Fibroblast of skin of scalp (primary cell): Measurements from ENCODE around the gene DNAJC13.
"Not testable (repeated sequence)": the region's sequence is repeated elsewhere in the genome, so short reads cannot be mapped to it uniquely, and the experiment has no call there.

Experiments
- DNase-seq: peaks from one replicate; pipeline ENCODE4 v3.0.0-alpha.2; 2013

The DNAJC13 gene

DNA sequence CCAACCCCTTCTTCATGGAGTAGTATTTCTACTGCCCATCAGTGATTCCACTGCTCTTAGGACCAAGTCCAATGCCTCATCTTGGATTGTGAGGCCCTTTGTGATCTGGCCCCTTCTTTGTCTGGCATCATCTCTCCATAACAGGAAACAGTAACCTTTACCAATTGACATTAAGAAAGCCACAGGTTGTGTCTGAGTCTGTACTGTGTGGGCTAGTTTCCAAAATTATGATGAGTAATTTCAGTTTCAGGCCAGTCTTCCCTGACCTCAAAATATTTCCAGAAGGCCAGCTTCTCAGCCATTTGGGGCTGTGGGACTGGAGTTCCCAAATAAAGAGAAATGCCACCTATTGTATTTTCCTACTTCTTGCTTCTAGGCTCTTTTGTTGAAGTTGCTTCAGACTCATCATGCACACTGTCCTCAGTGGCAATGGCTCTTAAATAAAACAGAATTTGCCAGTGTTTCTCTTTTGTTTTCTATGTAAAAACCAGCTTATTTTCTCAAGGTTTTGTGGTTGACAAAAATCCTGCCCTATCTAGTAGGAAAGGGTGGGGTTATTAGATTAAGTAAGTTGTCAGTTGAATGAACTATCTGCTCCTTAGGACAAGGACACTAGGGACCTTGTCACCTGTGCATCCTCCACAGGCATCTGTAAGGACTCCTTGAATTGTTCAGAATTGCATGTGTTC lies 132.7 kb downstream of the DNAJC13 start:
- peak; percentile 60 for DNase-seq

DNA sequence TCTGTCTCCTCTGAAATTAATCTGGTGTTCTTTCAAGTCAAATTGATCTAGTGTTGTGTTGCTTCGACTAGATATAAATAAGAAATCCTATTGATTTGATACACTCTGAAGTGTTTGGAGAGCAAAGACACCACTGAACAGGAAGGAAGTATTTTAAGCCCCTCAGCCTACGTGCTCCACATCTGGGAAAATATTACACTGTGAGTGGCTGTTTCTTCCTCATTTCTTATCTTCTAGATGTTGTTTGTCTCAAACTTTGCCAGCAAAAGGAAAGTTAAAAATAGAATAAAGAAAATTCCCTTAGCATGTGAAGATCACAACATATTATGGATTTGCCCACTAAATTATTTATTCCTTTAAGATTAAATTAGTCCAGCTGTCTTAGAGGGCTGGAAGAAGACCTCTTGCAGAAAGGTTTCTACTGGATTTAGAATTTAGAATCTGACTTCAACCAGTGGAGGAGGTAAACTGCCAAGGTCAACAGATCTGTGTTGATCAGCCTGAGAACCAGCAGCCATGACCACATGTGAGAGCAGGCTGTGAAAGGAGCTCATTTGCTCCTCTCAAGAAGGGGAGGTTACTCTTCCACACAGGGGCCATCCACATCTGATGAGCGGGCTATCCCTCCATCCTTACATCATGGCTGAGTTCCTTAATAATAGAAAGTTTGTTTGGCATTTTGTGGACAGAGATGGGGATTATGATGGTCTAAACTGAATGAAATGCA lies 133.4 kb downstream of the DNAJC13 start:
- DNase-seq, result no peak

GRCh38 chr3:132553826-132554225 lies 136.5 kb downstream of the DNAJC13 start:
- DNase-seq, result no peak

DNA sequence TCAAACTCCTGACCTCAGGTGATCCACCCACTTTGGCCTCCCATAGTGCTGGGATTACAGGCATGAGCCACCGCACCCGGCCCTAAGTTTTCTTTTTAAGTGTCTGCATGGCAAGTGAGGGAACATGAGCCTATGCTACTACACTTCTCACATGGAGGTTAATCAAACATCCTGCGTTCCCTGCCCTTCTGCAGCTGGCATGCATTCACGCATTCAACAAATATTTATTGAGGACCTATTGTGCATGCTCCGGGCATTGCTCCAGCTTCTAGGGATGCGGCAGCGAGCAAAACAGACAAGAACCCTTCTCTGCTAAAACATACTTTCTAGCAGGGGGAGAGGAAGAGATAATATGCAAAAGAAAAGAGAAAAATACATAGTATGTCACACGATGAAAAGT lies 137.1 kb downstream of the DNAJC13 start:
- peak; percentile 60 for DNase-seq

DNA sequence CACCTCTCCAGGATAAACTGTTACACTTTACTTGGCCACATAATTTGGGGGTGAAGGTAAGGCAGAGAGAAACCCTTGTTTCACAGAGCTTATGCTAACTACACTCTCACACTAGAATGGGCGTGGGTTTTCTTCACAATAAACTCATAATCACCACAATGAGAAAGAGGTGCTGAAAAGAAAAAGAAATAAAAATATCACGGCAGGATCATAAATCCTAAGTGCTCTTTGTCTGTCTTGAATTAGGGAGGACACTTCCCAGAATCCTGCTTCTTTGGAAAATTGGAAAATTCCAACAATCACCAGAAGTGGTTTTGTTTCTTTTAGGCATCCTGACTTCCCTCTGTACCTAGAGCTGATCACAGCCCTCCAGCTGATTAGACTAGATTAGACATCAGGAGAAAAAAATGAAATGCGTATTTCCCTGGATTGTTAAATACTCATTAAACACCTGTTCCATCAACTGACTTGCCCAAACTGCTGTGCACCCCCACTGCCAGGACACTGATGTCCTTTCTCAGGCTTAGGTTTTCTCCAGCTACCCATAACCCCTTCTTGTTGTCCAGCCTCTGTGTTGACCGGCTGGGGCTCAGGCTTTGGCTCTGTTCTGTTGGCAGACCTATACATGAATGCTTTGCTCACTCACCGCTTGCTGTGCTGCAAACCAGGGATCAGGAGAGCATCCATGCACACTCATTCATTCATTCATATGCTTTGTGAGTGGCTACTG lies 138.2 kb downstream of the DNAJC13 start:
- no peak for DNase-seq

- not testable (repeated sequence) for DNase-seq
These were observed 138.7 kb downstream of the DNAJC13 start for GRCh38 chr3:132556036-132556386.

DNA sequence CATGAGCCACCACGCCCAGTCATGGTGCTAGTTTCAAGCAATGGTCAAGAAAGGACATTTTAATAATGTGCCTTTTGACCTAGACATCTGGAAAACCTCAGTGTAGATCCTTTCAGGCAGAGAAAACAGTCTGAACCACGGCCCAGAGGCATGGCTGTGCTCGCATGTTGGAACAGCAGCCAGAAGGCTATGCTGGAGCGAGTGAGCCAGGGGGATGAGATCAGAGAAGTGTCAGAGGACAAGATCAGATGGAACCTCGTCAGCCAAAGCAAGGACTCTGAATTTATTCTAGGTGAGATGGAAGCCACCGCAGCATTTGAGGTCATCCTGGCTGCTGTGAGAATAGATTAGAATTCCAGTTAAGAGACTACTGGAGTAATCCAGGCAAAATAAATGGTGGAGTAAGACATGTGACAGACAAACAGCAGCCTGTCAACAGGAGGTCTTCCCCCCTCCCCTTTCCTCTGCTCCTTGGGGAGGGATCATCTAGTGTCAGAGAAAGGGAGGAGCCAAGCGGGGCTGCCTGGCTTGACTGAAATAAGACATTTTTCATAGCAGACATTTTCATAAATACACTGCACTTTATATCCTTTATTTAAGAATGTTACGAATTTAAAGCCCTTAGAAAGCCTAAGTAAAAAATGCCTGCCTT lies 139.3 kb downstream of the DNAJC13 start:
- DNase-seq, result no peak

DNA sequence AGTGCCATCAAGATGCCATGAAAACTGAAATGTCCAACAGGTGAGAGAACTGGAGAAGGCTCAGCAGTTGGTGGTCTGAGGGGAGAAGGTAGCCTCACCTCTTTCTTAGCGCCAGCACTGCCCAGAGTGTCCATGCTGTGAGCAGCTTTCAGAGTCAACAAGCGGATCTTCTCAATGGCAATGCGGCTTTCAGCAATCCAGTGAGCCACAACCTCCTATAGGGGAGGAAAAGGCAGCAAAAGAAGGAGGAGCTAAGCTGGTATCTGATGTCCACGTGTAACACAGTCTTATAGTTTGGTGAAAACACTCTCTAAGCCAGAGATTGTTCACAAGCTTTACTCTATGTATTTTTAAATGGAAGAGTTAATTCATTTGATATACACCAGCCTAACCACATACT lies 143.7 kb downstream of the DNAJC13 start:
- DNase-seq, result no peak

- DNase-seq, result peak; percentile 19
These were observed 146.2 kb downstream of the DNAJC13 start for GRCh38 chr3:132563420-132564069.

DNA sequence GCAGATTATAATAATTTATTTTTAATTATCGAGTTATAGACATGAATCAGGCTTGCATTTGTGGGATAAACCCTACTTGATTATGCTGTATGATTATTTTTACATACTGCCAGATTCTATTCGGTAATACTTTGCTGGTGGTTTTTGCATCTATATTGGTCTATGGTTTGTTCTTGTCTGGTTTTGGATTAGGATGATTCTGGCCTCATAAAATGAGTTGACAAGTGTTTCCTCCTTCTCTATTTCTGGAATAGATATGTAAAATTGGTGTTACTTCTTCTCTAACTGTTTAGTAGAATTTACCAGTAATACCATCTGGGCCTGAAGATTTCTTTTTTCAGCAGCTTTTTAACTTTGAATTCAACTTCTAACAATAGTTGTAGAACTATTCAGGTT lies 146.8 kb downstream of the DNAJC13 start:
- DNase-seq, result no peak

GRCh38 chr3:132568422-132568821 lies 151.1 kb downstream of the DNAJC13 start:
- no peak for DNase-seq

DNA sequence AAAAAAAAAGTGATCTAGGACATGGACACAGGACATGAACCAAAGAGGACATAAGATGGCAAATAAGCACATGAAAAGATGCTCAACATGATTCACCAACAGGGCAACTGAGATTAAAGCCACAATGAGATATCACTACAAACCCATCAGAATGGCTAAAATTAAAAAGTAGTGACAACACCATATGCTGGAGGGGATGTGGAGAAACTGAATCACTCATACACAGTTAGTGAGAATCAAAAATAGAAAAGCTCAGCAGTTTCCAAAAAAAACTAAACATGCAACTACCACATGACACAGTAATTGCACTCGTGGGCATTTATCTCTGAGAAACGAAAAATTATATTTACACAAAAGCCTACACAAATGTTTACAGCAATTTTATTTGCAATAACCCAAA lies 151.9 kb downstream of the DNAJC13 start:
- DNase-seq, result peak; percentile 49

- DNase-seq, result peak; percentile 79
These were observed 152.3 kb downstream of the DNAJC13 start for GRCh38 chr3:132569580-132569979.

GRCh38 chr3:132570016-132570415 lies 152.7 kb downstream of the DNAJC13 start:
- DNase-seq, result peak; percentile 7

DNA sequence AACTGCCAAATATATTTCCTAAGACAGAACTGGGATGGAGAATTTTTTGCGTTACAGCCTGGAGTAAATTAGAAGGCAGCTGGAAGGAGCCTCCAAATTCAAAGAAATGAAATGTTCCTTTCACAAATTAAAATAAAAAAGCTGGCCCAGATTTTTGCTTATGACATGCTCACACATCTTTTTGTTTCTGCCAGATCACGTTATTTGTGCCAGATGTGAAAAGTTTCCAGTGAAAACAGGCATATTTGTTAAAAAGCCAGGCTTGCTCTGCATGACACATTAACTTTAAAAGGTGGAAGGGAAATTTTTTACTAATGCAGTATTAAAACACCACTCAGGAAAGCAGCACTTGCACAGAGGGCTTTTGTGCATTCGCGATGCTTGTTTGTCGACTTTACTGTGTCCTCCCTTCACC lies 156.5 kb downstream of the DNAJC13 start:
- peak; percentile 41 for DNase-seq

DNA sequence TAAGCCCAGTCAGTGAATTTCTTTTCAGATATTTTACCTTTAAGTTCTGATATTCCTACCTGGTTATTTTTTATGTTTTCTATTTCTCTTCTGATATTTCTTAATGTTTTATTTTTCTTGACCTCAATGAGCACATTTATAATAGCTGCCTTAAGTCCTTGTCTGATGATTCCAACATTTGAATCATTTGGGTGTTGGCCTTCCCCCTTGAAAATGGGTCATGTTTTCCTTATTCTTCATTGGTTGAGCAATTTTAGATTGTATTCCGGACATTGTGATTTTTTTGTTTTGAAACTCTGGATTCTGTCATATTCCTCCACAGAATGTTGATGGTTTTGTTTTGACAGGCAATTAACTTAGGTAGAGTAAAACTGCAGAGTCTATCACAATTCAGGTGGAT lies 170.1 kb downstream of the DNAJC13 start:
- no peak for DNase-seq
